ENCODE measurements around the gene FGD3. TPM values are rescaled to one million over a fixed set of nuclear protein-coding genes. Genes with fewer than 3 reads are reported as not detected.
A peak's percentile ranks its signal among the peaks of the same experiment; 100 is the strongest.

Gene FGD3
- total RNA-seq, 6 experiments from 2014 or later = not detected

DNA sequence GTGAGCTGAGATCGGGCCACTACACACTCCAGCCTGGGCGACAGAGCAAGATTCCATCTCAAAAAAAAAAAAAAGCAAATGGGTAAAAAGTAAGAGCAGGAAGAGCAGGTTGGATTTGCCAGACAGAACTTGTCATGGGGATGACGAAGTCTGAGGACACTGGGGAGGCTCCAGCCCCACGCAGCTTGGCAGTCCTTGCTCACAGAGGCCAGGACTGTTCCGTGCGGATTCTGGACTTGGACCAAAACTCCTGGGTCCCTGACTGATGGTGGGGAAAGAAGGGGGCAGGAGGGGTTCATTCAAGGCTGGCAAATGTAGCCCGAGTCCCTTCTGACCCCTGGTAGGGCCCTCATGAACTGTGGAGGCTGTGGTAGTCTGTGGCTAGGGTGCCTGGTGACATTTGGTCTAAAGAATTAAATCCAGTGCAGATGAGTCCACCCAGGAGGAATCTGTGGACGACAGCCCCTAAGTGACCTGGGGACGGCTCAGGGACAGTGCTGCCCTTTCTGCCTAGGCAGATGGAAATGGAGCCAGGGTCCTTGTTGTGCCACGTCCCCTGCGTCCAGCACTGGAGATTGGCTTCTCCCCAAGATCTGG, 3.1 kb downstream of the FGD3 start:
- H3K4me3 Mint-ChIP-seq = no peak overlapping the region
- DNase-seq = no peak
- H3K9me3 Mint-ChIP-seq = peaks cover 4% of the 10 kb centered on the region; the same call in 1 of the 2 replicates
- H3K36me3 Mint-ChIP-seq (ENCODE audit: low read depth) = no peaks in the 10 kb centered on the region
- TF ChIP-seq, protein P1, sequence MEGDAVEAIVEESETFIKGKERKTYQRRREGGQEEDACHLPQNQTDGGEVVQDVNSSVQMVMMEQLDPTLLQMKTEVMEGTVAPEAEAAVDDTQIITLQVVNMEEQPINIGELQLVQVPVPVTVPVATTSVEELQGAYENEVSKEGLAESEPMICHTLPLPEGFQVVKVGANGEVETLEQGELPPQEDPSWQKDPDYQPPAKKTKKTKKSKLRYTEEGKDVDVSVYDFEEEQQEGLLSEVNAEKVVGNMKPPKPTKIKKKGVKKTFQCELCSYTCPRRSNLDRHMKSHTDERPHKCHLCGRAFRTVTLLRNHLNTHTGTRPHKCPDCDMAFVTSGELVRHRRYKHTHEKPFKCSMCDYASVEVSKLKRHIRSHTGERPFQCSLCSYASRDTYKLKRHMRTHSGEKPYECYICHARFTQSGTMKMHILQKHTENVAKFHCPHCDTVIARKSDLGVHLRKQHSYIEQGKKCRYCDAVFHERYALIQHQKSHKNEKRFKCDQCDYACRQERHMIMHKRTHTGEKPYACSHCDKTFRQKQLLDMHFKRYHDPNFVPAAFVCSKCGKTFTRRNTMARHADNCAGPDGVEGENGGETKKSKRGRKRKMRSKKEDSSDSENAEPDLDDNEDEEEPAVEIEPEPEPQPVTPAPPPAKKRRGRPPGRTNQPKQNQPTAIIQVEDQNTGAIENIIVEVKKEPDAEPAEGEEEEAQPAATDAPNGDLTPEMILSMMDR (IDR thresholded peaks at IDR 0.05) = no peak
- peaks cover 18% of the 10 kb centered on the region for H3K4me1 Mint-ChIP-seq (ENCODE audit: low read depth)
- no peak overlapping the region for H3K27ac Mint-ChIP-seq
- H3K27me3 Mint-ChIP-seq (ENCODE audit: insufficient read depth) = peaks cover 42% of the 10 kb centered on the region

DNA sequence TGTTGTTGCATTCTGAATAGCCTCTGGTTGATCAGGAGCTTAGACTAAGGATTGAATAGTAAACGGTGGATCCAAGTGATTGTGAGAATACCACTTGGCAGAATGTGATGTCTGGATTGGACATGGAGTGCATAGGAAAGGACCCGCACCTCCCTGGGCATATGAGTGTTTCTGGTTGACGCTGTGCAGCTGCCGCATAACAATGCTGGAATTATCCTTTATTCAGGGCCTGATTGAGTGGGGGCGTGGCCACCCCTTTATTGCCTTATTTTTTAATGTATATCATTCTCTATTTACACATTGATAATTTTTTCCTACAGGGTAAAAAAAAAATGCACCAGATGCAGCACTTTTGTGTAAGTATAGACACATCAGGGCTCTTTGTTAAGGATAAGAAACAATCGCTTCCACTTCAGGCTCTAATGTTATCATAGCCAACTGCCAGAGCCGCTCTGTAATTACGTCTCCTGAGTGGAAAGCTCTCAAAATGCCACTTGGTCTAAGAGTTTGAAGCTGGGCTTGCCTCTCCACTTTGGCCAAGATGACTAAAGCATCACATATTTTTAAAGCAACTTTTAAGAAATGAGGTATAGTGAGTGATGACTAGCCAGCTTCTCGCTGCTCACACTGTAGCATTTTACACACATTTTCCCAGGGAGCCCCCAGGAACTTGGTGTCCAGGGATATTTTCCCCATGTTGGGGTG, 5.7 kb downstream of the FGD3 start:
- TF ChIP-seq, protein P1 (IDR thresholded peaks at IDR 0.05) = no peak
- Mint-ChIP-seq H3K36me3 (ENCODE audit: low read depth) (no peaks in the 10 kb centered on the region), H3K9me3 (no peaks in the 10 kb centered on the region), H3K27me3 (ENCODE audit: insufficient read depth) (peaks cover 28% of the 10 kb centered on the region), H3K27ac (no peak overlapping the region), H3K4me3 (no peak overlapping the region), H3K4me1 (ENCODE audit: low read depth) (peaks cover 18% of the 10 kb centered on the region)
- peak; percentile 8 for DNase-seq

DNA sequence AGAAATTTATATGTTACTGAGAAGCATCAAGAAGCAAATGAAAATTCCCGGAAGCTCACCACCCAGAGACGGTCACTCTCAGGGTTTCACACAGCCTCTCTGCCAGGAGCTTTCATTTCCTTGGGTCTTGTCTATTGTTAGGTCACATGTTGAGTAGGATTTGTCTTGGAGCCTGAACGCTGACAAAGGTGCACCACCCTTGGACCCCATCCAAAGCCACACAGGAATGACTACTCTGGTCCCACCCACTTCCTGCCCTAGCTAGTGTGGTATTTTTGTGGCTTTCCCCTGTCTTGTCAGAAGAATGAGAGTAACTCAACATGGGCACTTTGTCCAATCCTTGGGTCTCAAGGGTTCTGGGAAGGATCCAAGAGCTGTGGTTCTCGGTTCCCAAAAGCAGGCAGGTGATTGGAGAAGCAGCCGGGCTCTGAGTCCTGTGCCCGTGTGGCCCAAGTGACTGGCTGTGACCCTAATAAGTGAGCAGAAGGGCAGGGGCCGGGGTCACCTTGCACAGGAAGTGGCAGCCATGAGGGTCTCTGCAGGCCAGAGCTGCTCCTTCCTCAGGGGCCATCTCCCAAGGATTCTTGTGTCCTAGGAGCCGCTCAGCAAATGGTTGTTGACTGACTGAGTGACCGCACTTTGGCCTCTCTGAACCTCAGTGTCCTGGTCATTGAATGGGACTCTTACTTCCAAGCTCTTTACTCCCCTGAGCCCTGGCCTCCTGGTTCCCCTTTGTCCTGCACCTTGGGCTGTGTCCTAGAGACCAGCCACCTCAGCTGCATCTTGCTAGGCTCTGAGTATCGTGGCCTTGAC, 6.9 kb downstream of the FGD3 start:
- peaks cover 18% of the 10 kb centered on the region for H3K4me1 Mint-ChIP-seq (ENCODE audit: low read depth)
- H3K9me3 Mint-ChIP-seq = no peaks in the 10 kb centered on the region
- no peak overlapping the region for H3K4me3 Mint-ChIP-seq
- peak; percentile 4 for DNase-seq
- H3K27ac Mint-ChIP-seq = no peak overlapping the region
- H3K36me3 Mint-ChIP-seq (ENCODE audit: low read depth) = no peaks in the 10 kb centered on the region
- peaks cover 20% of the 10 kb centered on the region for H3K27me3 Mint-ChIP-seq (ENCODE audit: insufficient read depth)
- TF ChIP-seq, protein P1 (IDR thresholded peaks at IDR 0.05) = no peak

DNA sequence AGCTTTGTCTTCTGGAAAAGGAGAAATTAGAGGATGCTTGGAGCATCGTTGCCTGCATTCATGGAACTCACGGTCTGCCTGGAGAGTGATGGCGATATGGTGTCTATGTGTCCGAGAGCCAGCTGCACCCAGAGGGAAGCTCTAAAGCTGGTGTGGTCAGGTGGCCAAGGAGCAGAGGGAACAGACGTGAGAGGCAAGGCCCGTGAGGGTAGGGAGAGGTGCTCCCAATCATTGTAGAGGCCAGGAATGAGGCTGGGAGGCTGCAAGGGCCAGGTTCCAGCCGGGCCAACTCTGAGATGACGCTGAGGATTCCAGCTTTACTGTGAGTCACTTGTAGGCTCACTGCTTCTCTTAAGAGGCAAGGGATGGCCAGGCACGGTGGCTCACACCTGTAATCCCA, 7.6 kb downstream of the FGD3 start:
- Mint-ChIP-seq H3K4me1 (ENCODE audit: low read depth) (peaks cover 18% of the 10 kb centered on the region), H3K27ac (no peak overlapping the region), H3K4me3 (no peak overlapping the region), H3K27me3 (ENCODE audit: insufficient read depth) (peaks cover 17% of the 10 kb centered on the region), H3K9me3 (no peaks in the 10 kb centered on the region), H3K36me3 (ENCODE audit: low read depth) (no peaks in the 10 kb centered on the region)
- TF ChIP-seq, protein P1 (IDR thresholded peaks at IDR 0.05) = no peak
- DNase-seq = no peak

DNA sequence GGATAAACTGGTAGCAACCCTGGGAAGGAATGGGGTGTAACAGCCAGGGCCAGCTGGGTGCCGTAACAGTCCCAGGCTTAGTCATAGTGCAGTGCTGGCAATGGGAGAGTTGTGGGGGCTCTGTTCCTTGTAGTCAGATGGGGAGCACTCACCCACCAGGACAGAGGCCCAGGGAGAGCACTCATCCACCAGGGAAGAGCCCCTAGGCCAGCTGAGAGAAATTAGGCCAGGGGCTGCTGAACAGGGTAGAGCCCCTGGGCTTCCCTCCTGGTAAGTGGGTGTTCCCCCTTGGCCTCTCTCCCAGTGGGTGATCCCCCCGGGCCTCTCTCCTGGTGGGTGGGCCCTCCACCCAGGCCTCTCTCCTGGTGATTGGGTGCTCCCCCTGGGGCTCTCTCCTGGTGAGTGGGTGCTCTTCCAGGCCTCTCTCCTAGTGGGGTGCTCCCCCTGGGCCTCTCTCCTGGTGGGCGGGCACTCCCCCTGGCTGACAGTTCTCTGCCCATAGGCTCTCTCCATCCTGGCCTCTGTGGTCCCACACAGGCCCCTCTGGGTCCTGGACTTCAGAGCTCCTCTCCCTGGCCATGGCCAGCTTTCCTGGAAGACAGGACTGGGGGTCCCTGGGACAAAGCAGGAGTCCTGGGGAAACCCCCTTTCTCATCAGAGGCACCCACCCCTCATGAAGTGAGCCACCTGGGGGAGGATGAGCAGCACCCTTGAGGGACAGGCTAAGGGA, 13.4 kb downstream of the FGD3 start:
- Mint-ChIP-seq H3K4me1 (ENCODE audit: low read depth) (no peaks in the 10 kb centered on the region), H3K4me3 (no peak overlapping the region), H3K36me3 (ENCODE audit: low read depth) (no peaks in the 10 kb centered on the region), H3K9me3 (peaks cover 11% of the 10 kb centered on the region), H3K27ac (no peak overlapping the region), H3K27me3 (ENCODE audit: insufficient read depth) (peaks cover 13% of the 10 kb centered on the region)
- no peak for DNase-seq
- TF ChIP-seq, protein P1 (IDR thresholded peaks at IDR 0.05) = no peak
